GM12878 (cell line): Measurements from ENCODE around the gene MYO6. TPM values are rescaled to one million over a fixed set of nuclear protein-coding genes. Genes with fewer than 3 reads are reported as not detected.

Experiments
- ATAC-seq: fragments of 200-7000 bp; cut with Tn5 transposase; 3 replicates; pipeline ENCODE4 v1.9.1; 2020; ENCODE audit warnings: mild to moderate bottlenecking, moderate library complexity
- BruUV-seq: library from RNA; stranded (reverse); fragments of 400-500 nt; replicated peaks from 2 replicates; lab custom pipeline; 2021; lab: Mats Ljungman, UMichigan
- CTCF ChIA-PET: fragments of 300-600 bp; sonication (Branson Sonifier 250); formaldehyde crosslinking; extraction: SDS; loops from one replicate; lab custom pipeline; 2021; ENCODE audit warnings: inconsistent platforms; lab: Yijun Ruan, JAX
- POLR2A ChIA-PET: fragments of 350-600 bp; formaldehyde crosslinking; extraction: SDS; loops from one replicate; lab custom pipeline; 2021; ENCODE audit warnings: inconsistent platforms; lab: Charles Lee
- RAD21 ChIA-PET: fragments of 300-600 bp; sonication (Branson Sonifier 250); formaldehyde crosslinking; loops from one replicate; lab custom pipeline; 2023; ENCODE audit warnings: antibody characterized with exemption; ENCODE audit not compliant: unreplicated experiment; lab: Charles Lee
- SMC1A ChIA-PET: fragments of 300-600 bp; sonication (Branson Sonifier 250); formaldehyde crosslinking; loops from one replicate; lab custom pipeline; 2023; ENCODE audit not compliant: unreplicated experiment, uncharacterized antibody; lab: Charles Lee
- DNase-seq: peaks from one replicate; pipeline ENCODE4 v3.0.0-alpha.2; 2011; ENCODE audit warnings: low read depth, low spot score
- FAIRE-seq: peaks from 3 replicates; lab custom pipeline; 2011; peaks lifted over from hg19 to GRCh38; lab: Jason Lieb, UNC
- H2AFZ ChIP-seq: 2 replicates; pipeline ENCODE4 v1.6.0; 2011; ENCODE audit warnings: low read depth, low read length, control low read depth; ENCODE audit not compliant: control insufficient read depth
- H3K27ac ChIP-seq: 2 replicates; pipeline ENCODE4 v1.5.1; 2011; ENCODE audit warnings: control low read depth; ENCODE audit not compliant: control insufficient read depth, insufficient read depth
- H3K27me3 ChIP-seq, 2 experiments: replicated peaks in 1 of 2; 2 replicates each; pipeline versions ENCODE4 v1.6.0 to v1.6.1; 2011; ENCODE audit warnings: low read length in 1 of 2; ENCODE audit not compliant: control insufficient read depth in 2 of 2, insufficient read depth in 2 of 2
- H3K36me3 ChIP-seq, 2 experiments: 2 replicates each; pipeline ENCODE4 v1.5.1; 2011; ENCODE audit warnings: low read length in 1 of 2; ENCODE audit not compliant: control insufficient read depth in 2 of 2, insufficient read depth in 2 of 2
- H3K4me1 ChIP-seq: 2 replicates; pipeline ENCODE4 v1.6.1; 2011; ENCODE audit warnings: mild to moderate bottlenecking, low read length, moderate library complexity, mixed read lengths; ENCODE audit not compliant: control insufficient read depth, insufficient read depth
- H3K4me2 ChIP-seq: 2 replicates; pipeline ENCODE4 v1.6.0; 2011; ENCODE audit warnings: control low read depth; ENCODE audit not compliant: control insufficient read depth, insufficient read depth
- H3K4me3 ChIP-seq: fragments of 200-600 bp; sonication (generic); 2 replicates; pipeline ENCODE4 v1.5.1; 2016
- H3K79me2 ChIP-seq: 2 replicates; pipeline ENCODE4 v1.6.0; 2011; ENCODE audit warnings: low read length; ENCODE audit not compliant: control insufficient read depth, insufficient read depth
- H3K9ac ChIP-seq: 2 replicates; pipeline ENCODE4 v1.8.0; 2011; ENCODE audit warnings: low read length, control low read depth, mixed read lengths; ENCODE audit not compliant: control insufficient read depth, insufficient read depth
- H3K9me3 ChIP-seq: replicated peaks from 3 replicates; pipeline ENCODE4 v1.5.1; 2011; ENCODE audit warnings: mild to moderate bottlenecking, low read length; ENCODE audit not compliant: control insufficient read depth, insufficient read depth
- H4K20me1 ChIP-seq: 2 replicates; pipeline ENCODE4 v1.6.0; 2011; ENCODE audit not compliant: control insufficient read depth, insufficient read depth
- ATF7 ChIP-seq: fragments of 450-650 bp; IDR thresholded peaks from 2 replicates; pipeline ENCODE4 v1.6.1; 2016; ENCODE audit warnings: low read depth, mild to moderate bottlenecking
- CBX5 ChIP-seq: sonication (generic); IDR thresholded peaks from 2 replicates; pipeline ENCODE4 v1.6.1; 2016; ENCODE audit warnings: low read depth, moderate library complexity, mild to moderate bottlenecking, inconsistent platforms
- CHD2 ChIP-seq: IDR thresholded peaks from 2 replicates; pipeline ENCODE4 v1.6.1; 2011; ENCODE audit warnings: low read depth, low read length, improper control_type of control experiment, borderline replicate concordance
- EP300 ChIP-seq, 2 experiments: fragments of 150-350 bp in 1 of 2; IDR thresholded peaks; 2 replicates each; pipeline ENCODE4 v1.6.1; 2011 to 2012; ENCODE audit warnings: low read depth in 2 of 2, low read length in 2 of 2, borderline replicate concordance in 1 of 2, improper control_type of control experiment in 1 of 2, inconsistent platforms in 1 of 2; ENCODE audit not compliant: control insufficient read depth in 1 of 2
- HDAC2 ChIP-seq: fragments of 200-600 bp; sonication (generic); IDR thresholded peaks from 2 replicates; pipeline ENCODE4 v1.6.1; 2017
- IKZF1 ChIP-seq: fragments of 450-650 bp; conservative IDR thresholded peaks from 2 replicates; pipeline ENCODE4 v1.6.1; 2017; ENCODE audit warnings: antibody characterized with exemption, mild to moderate bottlenecking
- SMAD1 ChIP-seq: fragments of 450-650 bp; IDR thresholded peaks from 2 replicates; pipeline ENCODE4 v1.6.1; 2018; ENCODE audit warnings: mild to moderate bottlenecking, low read depth; ENCODE audit not compliant: partially characterized antibody
- SREBF2 ChIP-seq: IDR thresholded peaks from 2 replicates; pipeline ENCODE4 v1.6.1; 2012; ENCODE audit warnings: mild to moderate bottlenecking, low read length
- STAT1 ChIP-seq: fragments of 450-650 bp; conservative IDR thresholded peaks from 2 replicates; pipeline ENCODE4 v1.6.1; 2014; ENCODE audit warnings: antibody characterized with exemption, mild to moderate bottlenecking
- ZBTB40 ChIP-seq: fragments of 450-650 bp; IDR thresholded peaks from 2 replicates; pipeline ENCODE4 v1.6.1; 2016; ENCODE audit warnings: mild to moderate bottlenecking, moderate library complexity, borderline replicate concordance
- WGBS: methylation state at CpG from one replicate; pipeline ENCODE4 v1.1.6; 2016; ENCODE audit warnings: low lambda C conversion rate; ENCODE audit not compliant: insufficient replicate concordance, insufficient coverage; ENCODE audit errors: missing lambda C conversion rate; 5-methylcytosine and 5-hydroxymethylcytosine counted together
- in situ Hi-C: fragments of 300-500 bp; cut with MboI; formaldehyde crosslinking; loops from 9 replicates; pipeline ENCODE4 v1.14.3; 2018; ENCODE audit warnings: mixed read lengths
- intact Hi-C: fragments of 100-400 bp; cut with micrococcal nuclease; formaldehyde crosslinking; loops from one replicate; pipeline ENCODE4 v1.14.2; 2022; ENCODE audit not compliant: unreplicated experiment
- polyA plus RNA-seq, 11 experiments: library from polyadenylated mRNA; depleted of rRNA in 4 of 11; unstranded in 6 of 11; stranded (reverse) in 5 of 11; fragments of >200 nt; fragmentation: Nextera tagmentation in 4 of 11; fragmentation: Illumina TruSeq in 1 of 11; extraction: Ambion mirVana in 4 of 11; extraction: Trizol in 1 of 11; gene quantifications; 1 replicate in 1 of 11; 2 replicates in 10 of 11; pipeline versions ENCODE4 v1.2.1 to v1.2.3, GENCODE V29; 2011 to 2016; ENCODE audit warnings: inconsistent platforms in 2 of 11, missing spikeins in 2 of 11, low read depth in 1 of 11
- total RNA-seq, 4 experiments: library from RNA; depleted of rRNA in 3 of 4; stranded (reverse); fragments of >200 nt in 3 of 4; fragmentation: Illumina TruSeq in 1 of 4; extraction: Trizol in 1 of 4; gene quantifications; 2 replicates each; pipeline versions ENCODE4 v1.2.1 to v1.2.3, GENCODE V29; 2013 to 2021
- TF ChIP-seq, protein P1 (sequence below): fragments of 450-650 bp; formaldehyde crosslinking; IDR thresholded peaks from 2 replicates; pipeline ENCODE4 v1.5.0; 2022; ENCODE audit warnings: mild to moderate bottlenecking, missing genetic modification characterization
- TF ChIP-seq, protein P2 (sequence below): fragments of 450-650 bp; IDR thresholded peaks from 2 replicates; pipeline ENCODE4 v1.6.1; 2017; ENCODE audit warnings: low read depth, mild to moderate bottlenecking, moderate library complexity

The MYO6 gene
- total and polyA plus RNA-seq, 10 of the 15 experiments (the other 5 are each of a cell fraction or from before 2014, with no cell fraction given) = 7.9 to 30.4 (median 16.8) TPM

GRCh38 chr6:75940564-75940963, 191.5 kb downstream of the MYO6 start:
- BruUV-seq = no TSS peak
- 43% methylated on average over 4 of the region's 4 CpGs for WGBS
- ChIA-PET RAD21 (interaction anchor here (0.8 to 0.9 kb wide), 2 partner anchors 8 to 41 kb away, joined by 3 read pairs; no protein-coding TSS in a partner anchor), CTCF (interaction anchor here (3.1 to 8.0 kb wide), 2 partner anchors 7 to 47 kb away, joined by 13 to 62 read pairs; no protein-coding TSS in a partner anchor), POLR2A (no interaction called here), SMC1A (interaction anchor here (1.5 to 2.6 kb wide), 2 partner anchors 11 to 13 kb away, joined by 3 to 8 read pairs; no protein-coding TSS in a partner anchor)
- DNase-seq (no peak), FAIRE-seq (no peak), ATAC-seq (no peak)
- Histone ChIP-seq H2AFZ (no peak overlapping the region), H4K20me1 (no peaks in the 10 kb centered on the region), H3K27me3 (no peaks in the 10 kb centered on the region), H3K9me3 (no peaks in the 10 kb centered on the region), H3K79me2 (no peaks in the 10 kb centered on the region), H3K4me1 (no peaks in the 10 kb centered on the region), H3K4me3 (no peak overlapping the region), H3K4me2 (no peak overlapping the region), H3K27ac (no peak overlapping the region), H3K9ac (no peak overlapping the region), H3K36me3 (no peaks in the 10 kb centered on the region)
- intact Hi-C loops = no loop called here
- in situ Hi-C loops = loop anchor here (25.0 kb wide), 1 partner anchor 922 kb away; no protein-coding TSS in a partner anchor
- no peak for TF ChIP-seq STAT1
- TF ChIP-seq CHD2 = no peak
- TF ChIP-seq EP300 (IDR thresholded peaks at IDR 0.05; ENCODE audit: borderline replicate concordance in 1 of 2, control insufficient read depth in 1 of 2, low read depth in 2 of 2, low read length in 2 of 2) = no peak
- no peak for TF ChIP-seq SREBF2
- TF ChIP-seq, protein P1, sequence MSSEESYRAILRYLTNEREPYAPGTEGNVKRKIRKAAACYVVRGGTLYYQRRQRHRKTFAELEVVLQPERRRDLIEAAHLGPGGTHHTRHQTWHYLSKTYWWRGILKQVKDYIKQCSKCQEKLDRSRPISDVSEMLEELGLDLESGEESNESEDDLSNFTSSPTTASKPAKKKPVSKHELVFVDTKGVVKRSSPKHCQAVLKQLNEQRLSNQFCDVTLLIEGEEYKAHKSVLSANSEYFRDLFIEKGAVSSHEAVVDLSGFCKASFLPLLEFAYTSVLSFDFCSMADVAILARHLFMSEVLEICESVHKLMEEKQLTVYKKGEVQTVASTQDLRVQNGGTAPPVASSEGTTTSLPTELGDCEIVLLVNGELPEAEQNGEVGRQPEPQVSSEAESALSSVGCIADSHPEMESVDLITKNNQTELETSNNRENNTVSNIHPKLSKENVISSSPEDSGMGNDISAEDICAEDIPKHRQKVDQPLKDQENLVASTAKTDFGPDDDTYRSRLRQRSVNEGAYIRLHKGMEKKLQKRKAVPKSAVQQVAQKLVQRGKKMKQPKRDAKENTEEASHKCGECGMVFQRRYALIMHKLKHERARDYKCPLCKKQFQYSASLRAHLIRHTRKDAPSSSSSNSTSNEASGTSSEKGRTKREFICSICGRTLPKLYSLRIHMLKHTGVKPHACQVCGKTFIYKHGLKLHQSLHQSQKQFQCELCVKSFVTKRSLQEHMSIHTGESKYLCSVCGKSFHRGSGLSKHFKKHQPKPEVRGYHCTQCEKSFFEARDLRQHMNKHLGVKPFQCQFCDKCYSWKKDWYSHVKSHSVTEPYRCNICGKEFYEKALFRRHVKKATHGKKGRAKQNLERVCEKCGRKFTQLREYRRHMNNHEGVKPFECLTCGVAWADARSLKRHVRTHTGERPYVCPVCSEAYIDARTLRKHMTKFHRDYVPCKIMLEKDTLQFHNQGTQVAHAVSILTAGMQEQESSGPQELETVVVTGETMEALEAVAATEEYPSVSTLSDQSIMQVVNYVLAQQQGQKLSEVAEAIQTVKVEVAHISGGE (CRISPR knock-in tag) = no peak
- no peak for TF ChIP-seq IKZF1
- TF ChIP-seq, protein P2, sequence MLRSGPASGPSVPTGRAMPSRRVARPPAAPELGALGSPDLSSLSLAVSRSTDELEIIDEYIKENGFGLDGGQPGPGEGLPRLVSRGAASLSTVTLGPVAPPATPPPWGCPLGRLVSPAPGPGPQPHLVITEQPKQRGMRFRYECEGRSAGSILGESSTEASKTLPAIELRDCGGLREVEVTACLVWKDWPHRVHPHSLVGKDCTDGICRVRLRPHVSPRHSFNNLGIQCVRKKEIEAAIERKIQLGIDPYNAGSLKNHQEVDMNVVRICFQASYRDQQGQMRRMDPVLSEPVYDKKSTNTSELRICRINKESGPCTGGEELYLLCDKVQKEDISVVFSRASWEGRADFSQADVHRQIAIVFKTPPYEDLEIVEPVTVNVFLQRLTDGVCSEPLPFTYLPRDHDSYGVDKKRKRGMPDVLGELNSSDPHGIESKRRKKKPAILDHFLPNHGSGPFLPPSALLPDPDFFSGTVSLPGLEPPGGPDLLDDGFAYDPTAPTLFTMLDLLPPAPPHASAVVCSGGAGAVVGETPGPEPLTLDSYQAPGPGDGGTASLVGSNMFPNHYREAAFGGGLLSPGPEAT = no peak
- no peak for TF ChIP-seq ATF7
- no peak for TF ChIP-seq HDAC2
- TF ChIP-seq CBX5 = no peak
- no peak for TF ChIP-seq SMAD1
- no peak for TF ChIP-seq ZBTB40
